GM12874 (cell line): ENCODE results near the gene ST6GAL1.

Experiments
- TF ChIP-seq, protein P1 (sequence below): IDR thresholded peaks from 2 replicates; pipeline ENCODE4 v1.5.1; 2011; ENCODE audit warnings: low read depth, mild to moderate bottlenecking, control low read depth, low read length, moderate library complexity; ENCODE audit not compliant: insufficient read depth

Gene ST6GAL1

DNA sequence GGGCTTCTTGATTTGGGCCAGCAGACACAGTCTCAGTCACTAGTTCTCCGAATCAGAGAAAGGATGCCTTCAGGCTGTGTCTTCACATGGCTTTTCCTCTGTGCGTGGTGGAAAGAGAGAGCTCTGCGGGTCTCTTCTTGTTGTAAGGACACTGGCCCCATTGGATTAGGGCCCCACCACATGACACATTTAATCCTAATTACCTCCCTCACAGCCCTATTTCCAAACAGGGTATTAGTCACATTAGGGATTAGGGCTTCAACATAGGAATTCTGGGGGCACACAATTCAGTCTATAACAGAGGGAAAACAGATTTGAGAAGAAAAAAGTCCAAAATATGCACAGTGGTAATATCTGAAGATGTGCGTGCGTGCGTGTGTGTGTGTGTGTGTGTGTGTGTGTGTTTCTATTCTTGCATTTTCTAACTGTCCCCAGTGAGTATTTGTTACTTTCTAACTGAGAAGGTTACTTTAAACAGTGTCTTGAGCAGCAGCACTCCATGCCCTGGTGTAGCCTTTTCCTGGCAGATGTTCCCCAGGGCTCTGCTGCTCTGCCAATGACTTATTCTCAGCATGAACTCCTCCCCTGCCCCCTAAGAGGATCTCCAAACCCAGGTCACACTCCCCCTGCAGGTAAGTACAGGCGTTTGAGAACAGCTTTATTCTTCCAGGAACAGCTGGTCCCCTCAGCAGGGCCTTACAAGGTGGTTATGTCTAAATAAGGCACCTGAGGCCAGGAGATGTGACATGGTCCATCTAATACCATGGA lies 136.1 kb downstream of the ST6GAL1 start:
- TF ChIP-seq, protein P1, sequence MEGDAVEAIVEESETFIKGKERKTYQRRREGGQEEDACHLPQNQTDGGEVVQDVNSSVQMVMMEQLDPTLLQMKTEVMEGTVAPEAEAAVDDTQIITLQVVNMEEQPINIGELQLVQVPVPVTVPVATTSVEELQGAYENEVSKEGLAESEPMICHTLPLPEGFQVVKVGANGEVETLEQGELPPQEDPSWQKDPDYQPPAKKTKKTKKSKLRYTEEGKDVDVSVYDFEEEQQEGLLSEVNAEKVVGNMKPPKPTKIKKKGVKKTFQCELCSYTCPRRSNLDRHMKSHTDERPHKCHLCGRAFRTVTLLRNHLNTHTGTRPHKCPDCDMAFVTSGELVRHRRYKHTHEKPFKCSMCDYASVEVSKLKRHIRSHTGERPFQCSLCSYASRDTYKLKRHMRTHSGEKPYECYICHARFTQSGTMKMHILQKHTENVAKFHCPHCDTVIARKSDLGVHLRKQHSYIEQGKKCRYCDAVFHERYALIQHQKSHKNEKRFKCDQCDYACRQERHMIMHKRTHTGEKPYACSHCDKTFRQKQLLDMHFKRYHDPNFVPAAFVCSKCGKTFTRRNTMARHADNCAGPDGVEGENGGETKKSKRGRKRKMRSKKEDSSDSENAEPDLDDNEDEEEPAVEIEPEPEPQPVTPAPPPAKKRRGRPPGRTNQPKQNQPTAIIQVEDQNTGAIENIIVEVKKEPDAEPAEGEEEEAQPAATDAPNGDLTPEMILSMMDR: peak; percentile 55

DNA sequence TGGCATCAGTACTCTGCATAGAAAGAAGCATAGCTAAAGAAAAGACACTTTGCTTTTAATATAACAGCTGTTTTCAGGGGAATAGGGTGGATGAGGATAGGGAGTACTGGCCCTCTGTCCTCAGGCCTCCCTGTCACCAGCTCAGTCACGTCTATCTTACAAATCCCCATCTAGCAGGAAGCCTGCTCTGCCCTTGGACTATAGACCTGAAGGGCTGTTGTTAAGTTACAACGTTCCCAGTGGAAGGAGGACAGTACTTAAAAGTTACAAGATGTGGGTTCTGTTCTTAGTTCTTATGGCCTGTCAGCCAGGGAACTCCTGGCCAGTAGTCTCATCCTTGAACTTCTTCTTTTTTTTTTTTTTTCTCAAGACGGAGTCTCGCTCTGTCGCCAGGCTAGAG lies 138.5 kb downstream of the ST6GAL1 start:
- TF ChIP-seq, protein P1: no peak

GRCh38 chr3:187069857-187070516 lies 139.7 kb downstream of the ST6GAL1 start:
- TF ChIP-seq, protein P1: no peak

- TF ChIP-seq, protein P1: no peak
These were observed 141.8 kb downstream of the ST6GAL1 start for GRCh38 chr3:187072102-187072501.

- TF ChIP-seq, protein P1: no peak
These were observed 142.2 kb downstream of the ST6GAL1 start for GRCh38 chr3:187072511-187072910.

GRCh38 chr3:187073581-187074098 lies 143.3 kb downstream of the ST6GAL1 start:
- TF ChIP-seq, protein P1: no peak

DNA sequence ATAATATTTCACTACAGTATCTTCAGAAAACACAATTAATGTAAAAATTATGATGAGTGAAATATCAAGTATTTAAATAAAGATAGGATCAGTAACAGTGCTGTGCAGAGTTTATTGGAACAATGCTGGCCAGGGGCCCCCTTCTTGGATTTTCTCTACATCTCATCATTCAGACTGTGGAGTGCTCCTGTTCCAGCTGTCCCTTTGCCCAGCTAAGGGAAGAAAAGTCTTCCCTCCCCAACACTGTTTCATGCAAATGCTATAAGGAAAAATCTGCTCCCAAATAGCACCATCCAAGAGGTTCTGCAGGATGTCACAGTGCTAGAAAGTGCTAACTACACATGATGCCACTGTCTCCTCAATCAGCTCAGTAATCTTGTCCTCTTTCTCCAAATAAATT lies 144.5 kb downstream of the ST6GAL1 start:
- TF ChIP-seq, protein P1: no peak
